IMR-90 (cell line): Measurements from ENCODE around the gene ZNRD2. TPM values are rescaled to one million over a fixed set of nuclear protein-coding genes. Genes with fewer than 3 reads are reported as not detected.
A peak's percentile ranks its signal among the peaks of the same experiment; 100 is the strongest.

Experiments
- ATAC-seq: fragments of 200-7000 bp; cut with Tn5 transposase; 2 replicates; pipeline ENCODE4 v1.9.1; 2020; ENCODE audit warnings: low read depth, mild to moderate bottlenecking, moderate library complexity
- BruUV-seq: library from RNA; stranded (reverse); fragments of 400-500 nt; replicated peaks from 2 replicates; lab custom pipeline; 2021; lab: Mats Ljungman, UMichigan
- CTCF ChIA-PET: fragments of 300-600 bp; formaldehyde crosslinking; extraction: SDS; loops from one replicate; lab custom pipeline; 2021; ENCODE audit warnings: antibody characterized with exemption; lab: Yijun Ruan, JAX
- POLR2A ChIA-PET: fragments of 300-600 bp; sonication (Branson Sonifier 250); formaldehyde crosslinking; loops from one replicate; lab custom pipeline; 2022; ENCODE audit warnings: antibody characterized with exemption; ENCODE audit not compliant: unreplicated experiment; lab: Charles Lee
- DNase-seq: peaks from one replicate; pipeline ENCODE4 v3.0.0; 2013
- H2AFZ ChIP-seq: replicated peaks from 2 replicates; pipeline ENCODE3; 2013; ENCODE audit warnings: low read length, mild to moderate bottlenecking; ENCODE audit not compliant: poor library complexity
- H2AK5ac ChIP-seq: 2 replicates; pipeline ENCODE4 v1.6.1; 2013; ENCODE audit warnings: low read depth, low read length, inconsistent platforms
- H2AK9ac ChIP-seq: replicated peaks from 2 replicates; pipeline ENCODE3; 2013; ENCODE audit warnings: mild to moderate bottlenecking, low read depth, low read length, moderate library complexity; ENCODE audit not compliant: poor library complexity
- H2BK120ac ChIP-seq: 2 replicates; pipeline ENCODE4 v1.6.1; 2013; ENCODE audit warnings: low read depth, low read length, inconsistent platforms
- H2BK15ac ChIP-seq: 3 replicates; pipeline ENCODE4 v1.6.1; 2013; ENCODE audit warnings: low read depth, low read length, inconsistent platforms
- H2BK20ac ChIP-seq: 2 replicates; pipeline ENCODE4 v1.6.1; 2013; ENCODE audit warnings: low read depth, mild to moderate bottlenecking, inconsistent platforms, low read length, moderate library complexity
- H2BK5ac ChIP-seq: 2 replicates; pipeline ENCODE4 v1.6.1; 2013; ENCODE audit warnings: mild to moderate bottlenecking, low read depth, low read length, inconsistent platforms; ENCODE audit not compliant: poor library complexity, severe bottlenecking
- H3K14ac ChIP-seq: replicated peaks from 2 replicates; pipeline ENCODE4 v1.6.1; 2013; ENCODE audit warnings: low read depth, low read length, inconsistent platforms
- H3K18ac ChIP-seq: 2 replicates; pipeline ENCODE4 v1.6.1; 2013; ENCODE audit warnings: low read depth, low read length, control low read depth
- H3K23ac ChIP-seq: 2 replicates; pipeline ENCODE4 v1.6.1; 2013; ENCODE audit warnings: low read depth, low read length, inconsistent platforms
- H3K27ac ChIP-seq: 2 replicates; pipeline ENCODE4 v1.5.1; 2013; ENCODE audit warnings: mild to moderate bottlenecking, control low read depth, low read length; ENCODE audit not compliant: insufficient read depth
- H3K27me3 ChIP-seq: 2 replicates; pipeline ENCODE4 v1.6.1; 2013; ENCODE audit warnings: low read length; ENCODE audit not compliant: control insufficient read depth, insufficient read depth
- H3K36me3 ChIP-seq: 2 replicates; pipeline ENCODE4 v1.6.1; 2013; ENCODE audit warnings: low read length, mixed read lengths; ENCODE audit not compliant: control insufficient read depth, insufficient read depth
- H3K4ac ChIP-seq: 2 replicates; pipeline ENCODE4 v1.6.1; 2013; ENCODE audit warnings: low read depth, low read length, inconsistent platforms
- H3K4me1 ChIP-seq: 2 replicates; pipeline ENCODE4 v1.6.1; 2013; ENCODE audit warnings: low read length, mixed read lengths; ENCODE audit not compliant: control insufficient read depth, insufficient read depth
- H3K4me2 ChIP-seq: 2 replicates; pipeline ENCODE4 v1.6.1; 2013; ENCODE audit warnings: low read depth, mild to moderate bottlenecking, control low read depth, low read length, moderate library complexity
- H3K4me3 ChIP-seq: 2 replicates; pipeline ENCODE4 v1.5.1; 2013; ENCODE audit warnings: low read depth, mild to moderate bottlenecking, control low read depth, low read length, moderate library complexity; ENCODE audit not compliant: insufficient read depth
- H3K56ac ChIP-seq: 2 replicates; pipeline ENCODE4 v1.6.1; 2013; ENCODE audit warnings: low read length, inconsistent platforms; ENCODE audit not compliant: insufficient read depth; ENCODE audit errors: extremely low read depth
- H3K79me1 ChIP-seq, 2 experiments: 2 replicates each; pipeline ENCODE4 v1.6.1; 2013; ENCODE audit warnings: low read length in 2 of 2, inconsistent platforms in 1 of 2, low read depth in 1 of 2
- H3K9ac ChIP-seq: 2 replicates; pipeline ENCODE4 v1.6.1; 2013; ENCODE audit warnings: low read depth, low read length, control low read depth
- H3K9me1 ChIP-seq: 2 replicates; pipeline ENCODE4 v1.6.1; 2013; ENCODE audit warnings: low read length, inconsistent platforms; ENCODE audit not compliant: insufficient read depth
- H3K9me3 ChIP-seq: 2 replicates; pipeline ENCODE4 v1.6.1; 2013; ENCODE audit warnings: low read length; ENCODE audit not compliant: control insufficient read depth, insufficient read depth
- H4K20me1 ChIP-seq: 2 replicates; pipeline ENCODE4 v1.6.1; 2013; ENCODE audit warnings: low read length, inconsistent platforms; ENCODE audit not compliant: insufficient read depth
- H4K5ac ChIP-seq: 2 replicates; pipeline ENCODE4 v1.6.1; 2013; ENCODE audit warnings: mild to moderate bottlenecking, low read depth, low read length, control low read depth
- H4K8ac ChIP-seq, 2 experiments: 2 replicates each; pipeline ENCODE4 v1.6.1; 2013; ENCODE audit warnings: low read depth in 2 of 2, low read length in 2 of 2, control low read depth in 1 of 2, inconsistent platforms in 1 of 2
- H4K91ac ChIP-seq: 2 replicates; pipeline ENCODE4 v1.6.1; 2013; ENCODE audit warnings: low read depth, low read length, inconsistent platforms; ENCODE audit not compliant: insufficient read depth
- CHD1 ChIP-seq: IDR thresholded peaks from 2 replicates; pipeline ENCODE4 v1.6.1; 2012; ENCODE audit warnings: low read depth, low read length, improper control_type of control experiment
- ELK1 ChIP-seq: fragments of 150-350 bp; IDR thresholded peaks from 2 replicates; pipeline ENCODE4 v1.6.1; 2016; ENCODE audit warnings: low read depth, mild to moderate bottlenecking, low read length, moderate library complexity, borderline replicate concordance
- FOS ChIP-seq: fragments of 150-350 bp; IDR thresholded peaks from 2 replicates; pipeline ENCODE4 v1.6.1; 2016; ENCODE audit warnings: low read depth, low read length
- NFE2L2 ChIP-seq: fragments of 150-350 bp; IDR thresholded peaks from 2 replicates; pipeline ENCODE4 v1.6.1; 2016; ENCODE audit warnings: low read depth, mild to moderate bottlenecking, low read length
- POLR2A ChIP-seq: IDR thresholded peaks from 2 replicates; pipeline ENCODE4 v1.6.1; 2012; ENCODE audit warnings: mild to moderate bottlenecking, low read depth, low read length
- RCOR1 ChIP-seq: IDR thresholded peaks from 2 replicates; pipeline ENCODE4 v1.6.1; 2012; ENCODE audit warnings: mild to moderate bottlenecking, low read length, improper control_type of control experiment; ENCODE audit not compliant: insufficient replicate concordance
- RFX5 ChIP-seq: IDR thresholded peaks from 2 replicates; pipeline ENCODE4 v1.8.0; 2012; ENCODE audit warnings: low read depth, mild to moderate bottlenecking, low read length, moderate library complexity
- SMC3 ChIP-seq: fragments of 150-350 bp; IDR thresholded peaks from 2 replicates; pipeline ENCODE4 v1.6.1; 2016; ENCODE audit warnings: low read depth, mild to moderate bottlenecking, antibody characterized with exemption, low read length, moderate library complexity
- USF2 ChIP-seq: fragments of 150-350 bp; IDR thresholded peaks from 2 replicates; pipeline ENCODE4 v1.6.1; 2017; ENCODE audit warnings: mild to moderate bottlenecking, antibody characterized with exemption, low read length, low read depth
- WGBS, 2 experiments: methylation state at CpG; one replicate each; pipeline versions ENCODE4 v1.1.5 to v1.1.7; 2013; ENCODE audit warnings: missing lambda C conversion rate in 2 of 2; ENCODE audit not compliant: insufficient read length in 1 of 2; ENCODE audit errors: extremely low coverage in 2 of 2; 5-methylcytosine and 5-hydroxymethylcytosine counted together
- dilution Hi-C: fragments of 300-500 bp; cut with HindIII; formaldehyde crosslinking; loops from one replicate; pipeline ENCODE4 v1.14.3; 2018; ENCODE audit warnings: low sequenced_read_pairs; ENCODE audit not compliant: unreplicated experiment
- in situ Hi-C: fragments of 300-500 bp; cut with MboI; formaldehyde crosslinking; loops from 3 replicates; pipeline ENCODE4 v1.14.3; 2019; ENCODE audit warnings: low sequenced_read_pairs, inconsistent platforms, mixed read lengths
- intact Hi-C: fragments of 100-400 bp; cut with micrococcal nuclease; formaldehyde crosslinking; loops from 2 replicates; pipeline ENCODE4 v1.10.0; 2022
- polyA plus RNA-seq, 3 experiments: library from polyadenylated mRNA; depleted of rRNA; stranded (reverse); fragments of >200 nt; gene quantifications; 2 replicates each; pipeline ENCODE4 v1.2.3, GENCODE V29; 2012; ENCODE audit warnings: low replicate concordance in 1 of 3
- total RNA-seq: library from RNA; depleted of rRNA; stranded (reverse); fragments of >200 nt; gene quantifications from 2 replicates; pipeline ENCODE4 v1.2.3, GENCODE V29; 2012
- TF ChIP-seq, protein P1 (sequence below): conservative IDR thresholded peaks from 2 replicates; pipeline ENCODE4 v1.5.1; 2012; ENCODE audit warnings: mild to moderate bottlenecking, low read depth, low read length, improper control_type of control experiment

The ZNRD2 gene
- total and polyA plus RNA-seq, 2 of the 4 experiments (the other 2 are of a cell fraction): 75.6 to 90.3 TPM

DNA sequence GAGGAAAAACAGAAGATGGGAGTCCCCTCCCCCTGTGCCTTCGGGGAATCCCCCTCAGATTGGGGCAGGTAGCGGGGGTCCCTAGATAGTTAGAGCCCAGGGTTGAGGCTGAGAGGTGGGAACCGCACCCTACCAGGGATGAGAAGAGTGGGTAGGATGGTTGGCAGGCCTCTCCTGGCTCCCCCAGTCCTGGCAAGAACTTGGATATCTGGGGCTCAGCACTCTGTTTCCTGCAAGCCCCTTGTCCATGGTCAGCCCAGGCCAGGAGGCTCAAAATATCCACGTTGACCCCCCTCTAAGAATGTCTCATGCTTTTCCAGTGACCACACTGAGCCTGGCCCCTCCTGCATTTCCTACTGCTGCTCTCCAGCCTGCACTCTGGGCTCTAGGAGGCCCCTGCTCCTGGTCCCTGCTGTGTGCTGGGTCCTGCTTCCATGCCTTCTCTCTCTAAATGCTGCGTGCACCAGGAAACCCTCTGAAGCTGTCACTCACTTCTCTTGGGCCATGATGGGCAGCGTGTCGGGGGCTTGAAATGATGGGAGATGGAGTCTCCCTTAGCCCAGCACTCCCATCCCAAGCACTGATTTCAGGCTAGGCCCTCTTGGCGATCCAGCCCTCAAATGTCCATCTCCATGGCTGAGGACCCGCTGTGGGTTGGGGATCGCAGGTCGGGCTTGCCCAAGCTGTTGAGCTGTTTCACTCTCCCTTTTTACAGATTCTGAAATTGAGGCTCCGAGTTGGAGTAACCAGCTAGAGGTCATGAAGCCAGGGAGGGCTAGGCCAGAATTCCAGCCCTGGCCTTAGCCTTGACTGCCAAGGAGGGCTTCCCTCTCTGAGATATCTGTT is 41.7 kb downstream of the ZNRD2 start (continued):
- TF ChIP-seq ELK1: no peak

GRCh38 chr11:65612691-65613090 is 42.4 kb downstream of the ZNRD2 start:
- ChIA-PET POLR2A (no interaction called here), CTCF (no interaction called here)
- Histone ChIP-seq H3K23ac (no peak overlapping the region), H3K79me1 (peaks cover 9 to 78% of the 10 kb centered on the region in 2 experiments), H4K8ac (peak overlapping the region in 1 of 2 experiments; percentile 11; a peak in 1 of 4 replicates), H2BK15ac (no peak overlapping the region), H2AK9ac (peak overlapping the region; percentile 100), H3K9me3 (no peaks in the 10 kb centered on the region), H3K4me1 (peaks cover 19% of the 10 kb centered on the region), H2BK20ac (no peak overlapping the region), H4K5ac (no peak overlapping the region), H3K4me3 (no peak overlapping the region), H3K27ac (no peak overlapping the region; the same call in 1 of the 2 replicates), H3K27me3 (no peaks in the 10 kb centered on the region), H4K20me1 (peaks cover 41% of the 10 kb centered on the region), H2AFZ (peak overlapping the region; percentile 29), H3K14ac (no peak overlapping the region), H3K9me1 (0 out of 2 replicates have a peak, but pooled peaks cover 14% of the 10 kb centered on the region), H2BK120ac (no peak overlapping the region), H3K4me2 (peak overlapping the region; percentile 39), H3K18ac (no peak overlapping the region), H3K9ac (no peak overlapping the region; the same call in 1 of the 2 replicates), H3K4ac (no peak overlapping the region), H3K56ac (no peak overlapping the region), H4K91ac (no peak overlapping the region), H2BK5ac (no peak overlapping the region), H3K36me3 (peaks cover 15% of the 10 kb centered on the region), H2AK5ac (peak overlapping the region; percentile 86)
- intact Hi-C loops (no loop called here), in situ Hi-C loops (no loop called here), dilution Hi-C loops (no loop called here)
- ATAC-seq (no peak), DNase-seq (no peak)
- WGBS, 2 experiments: 86% methylated on average over 1 of the region's 7 CpGs; no CpG with 5 or more reads in 1 of the 2 experiments
- no TSS peak for BruUV-seq
- TF ChIP-seq FOS: no peak
- no peak for TF ChIP-seq RCOR1
- TF ChIP-seq, protein P1, sequence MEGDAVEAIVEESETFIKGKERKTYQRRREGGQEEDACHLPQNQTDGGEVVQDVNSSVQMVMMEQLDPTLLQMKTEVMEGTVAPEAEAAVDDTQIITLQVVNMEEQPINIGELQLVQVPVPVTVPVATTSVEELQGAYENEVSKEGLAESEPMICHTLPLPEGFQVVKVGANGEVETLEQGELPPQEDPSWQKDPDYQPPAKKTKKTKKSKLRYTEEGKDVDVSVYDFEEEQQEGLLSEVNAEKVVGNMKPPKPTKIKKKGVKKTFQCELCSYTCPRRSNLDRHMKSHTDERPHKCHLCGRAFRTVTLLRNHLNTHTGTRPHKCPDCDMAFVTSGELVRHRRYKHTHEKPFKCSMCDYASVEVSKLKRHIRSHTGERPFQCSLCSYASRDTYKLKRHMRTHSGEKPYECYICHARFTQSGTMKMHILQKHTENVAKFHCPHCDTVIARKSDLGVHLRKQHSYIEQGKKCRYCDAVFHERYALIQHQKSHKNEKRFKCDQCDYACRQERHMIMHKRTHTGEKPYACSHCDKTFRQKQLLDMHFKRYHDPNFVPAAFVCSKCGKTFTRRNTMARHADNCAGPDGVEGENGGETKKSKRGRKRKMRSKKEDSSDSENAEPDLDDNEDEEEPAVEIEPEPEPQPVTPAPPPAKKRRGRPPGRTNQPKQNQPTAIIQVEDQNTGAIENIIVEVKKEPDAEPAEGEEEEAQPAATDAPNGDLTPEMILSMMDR: no peak
- no peak for TF ChIP-seq ELK1
- TF ChIP-seq CHD1: no peak
- TF ChIP-seq RFX5: no peak
- no peak for TF ChIP-seq USF2
- TF ChIP-seq SMC3: no peak
- TF ChIP-seq POLR2A: no peak
- no peak for TF ChIP-seq NFE2L2
